K562 (cell line): Measurements from ENCODE around the gene HAPLN3. TPM values are rescaled to one million over a fixed set of nuclear protein-coding genes. Genes with fewer than 3 reads are reported as not detected.

Experiments
- CBX1 ChIP-seq: sonication (generic); IDR thresholded peaks from 2 replicates; pipeline ENCODE4 v1.6.1; 2016; ENCODE audit warnings: antibody characterized with exemption, low read depth, mild to moderate bottlenecking
- ELF2 ChIP-seq: fragments of 250-450 bp; sonication (Bioruptor Pico); IDR thresholded peaks from 2 replicates; pipeline ENCODE4 v1.5.0; 2021; ENCODE audit warnings: mild to moderate bottlenecking
- ELF4 ChIP-seq: fragments of 450-650 bp; formaldehyde crosslinking; IDR thresholded peaks from 2 replicates; pipeline ENCODE4 v1.4.0; 2022; ENCODE audit warnings: missing genetic modification characterization
- EP400 ChIP-seq: fragments of 450-650 bp; IDR thresholded peaks from 2 replicates; pipeline ENCODE4 v1.6.1; 2017; ENCODE audit warnings: antibody characterized with exemption, mild to moderate bottlenecking, moderate library complexity
- FOSL1 ChIP-seq: fragments of 200-800 bp; sonication (Bioruptor generic); conservative IDR thresholded peaks from 2 replicates; pipeline ENCODE4 v1.6.1; 2016; ENCODE audit warnings: missing genetic modification characterization, missing compliant biosample characterization
- JUN ChIP-seq, 2 experiments: sonication (generic) in 1 of 2; formaldehyde crosslinking in 1 of 2; IDR thresholded peaks; 2 replicates each; pipeline versions ENCODE4 v1.6.1 to v1.8.0; 2012 to 2022; ENCODE audit warnings: borderline replicate concordance in 2 of 2, mild to moderate bottlenecking in 2 of 2, improper control_type of control experiment in 1 of 2, low read depth in 1 of 2, low read length in 1 of 2, missing genetic modification reagents in 1 of 2
- NFE2L1 ChIP-seq: fragments of 450-650 bp; IDR thresholded peaks from 2 replicates; pipeline ENCODE4 v1.6.1; 2016; ENCODE audit warnings: missing genetic modification characterization, low read depth, mild to moderate bottlenecking, missing compliant biosample characterization, moderate library complexity, borderline replicate concordance
- RB1 ChIP-seq: fragments of 450-650 bp; IDR thresholded peaks from 2 replicates; pipeline ENCODE4 v1.6.1; 2017; ENCODE audit warnings: low read depth, mild to moderate bottlenecking
- TGIF2 ChIP-seq: sonication (generic); formaldehyde crosslinking; IDR thresholded peaks from 2 replicates; pipeline ENCODE4 v1.8.1; 2022; ENCODE audit warnings: mild to moderate bottlenecking, missing genetic modification reagents, moderate library complexity
- ZKSCAN3 ChIP-seq: fragments of 250-450 bp; sonication (Bioruptor Pico); IDR thresholded peaks from 2 replicates; pipeline ENCODE4 v1.4.0; 2020
- ZNF232 ChIP-seq: sonication (generic); formaldehyde crosslinking; IDR thresholded peaks from 2 replicates; pipeline ENCODE4 v1.8.0; 2022; ENCODE audit warnings: mild to moderate bottlenecking, missing genetic modification reagents
- ZNF696 ChIP-seq: fragments of 250-450 bp; sonication (Bioruptor Pico); conservative IDR thresholded peaks from 2 replicates; pipeline ENCODE4 v1.4.0; 2020; ENCODE audit warnings: mild to moderate bottlenecking, moderate library complexity
- ZNF717 ChIP-seq: fragments of 250-450 bp; sonication (Bioruptor Pico); IDR thresholded peaks from 2 replicates; pipeline ENCODE4 v1.5.0; 2021
- polyA plus RNA-seq, 8 experiments: library from polyadenylated mRNA; depleted of rRNA in 4 of 8; stranded (reverse) in 5 of 8; unstranded in 3 of 8; fragments of >200 nt; fragmentation: Nextera tagmentation in 2 of 8; fragmentation: Illumina TruSeq in 1 of 8; extraction: Ambion mirVana in 2 of 8; extraction: Trizol in 1 of 8; gene quantifications; 2 replicates each; pipeline versions ENCODE4 v1.2.1 to v1.2.3, GENCODE V29; 2011 to 2014; ENCODE audit warnings: inconsistent platforms in 1 of 8, missing spikeins in 1 of 8
- total RNA-seq, 7 experiments: library from RNA; depleted of rRNA in 6 of 7; stranded (reverse); fragments of >200 nt in 6 of 7; fragmentation: Illumina TruSeq in 2 of 7; extraction: Trizol in 2 of 7; gene quantifications; 2 replicates each; pipeline versions ENCODE4 v1.2.1 to v1.2.3, GENCODE V29; 2011 to 2021; ENCODE audit warnings: low replicate concordance in 1 of 7
- TF ChIP-seq, protein P1 (sequence below): fragments of 250-450 bp; sonication (Bioruptor Pico); IDR thresholded peaks from 2 replicates; pipeline ENCODE4 v1.5.0; 2021
- TF ChIP-seq, protein P2 (sequence below): fragments of 450-650 bp; IDR thresholded peaks from 2 replicates; pipeline ENCODE4 v1.6.1; 2018; ENCODE audit not compliant: partially characterized antibody
- TF ChIP-seq, protein P3 (sequence below): sonication (generic); formaldehyde crosslinking; IDR thresholded peaks from 2 replicates; pipeline ENCODE4 v1.8.1; 2022; ENCODE audit warnings: missing genetic modification reagents
- TF ChIP-seq, protein P4 (sequence below): fragments of 450-650 bp; formaldehyde crosslinking; IDR thresholded peaks from 2 replicates; pipeline ENCODE4 v1.4.0; 2022; ENCODE audit warnings: missing genetic modification characterization
- TF ChIP-seq, protein P5 (sequence below): sonication (generic); formaldehyde crosslinking; IDR thresholded peaks from 2 replicates; pipeline ENCODE4 v1.8.1; 2023; ENCODE audit warnings: mild to moderate bottlenecking, missing genetic modification reagents, moderate library complexity

Gene HAPLN3
- total and polyA plus RNA-seq, 9 of the 15 experiments (the other 6 are each of a cell fraction or from before 2014, with no cell fraction given) = 0.04 to 2.4 (median 0.65) TPM

DNA sequence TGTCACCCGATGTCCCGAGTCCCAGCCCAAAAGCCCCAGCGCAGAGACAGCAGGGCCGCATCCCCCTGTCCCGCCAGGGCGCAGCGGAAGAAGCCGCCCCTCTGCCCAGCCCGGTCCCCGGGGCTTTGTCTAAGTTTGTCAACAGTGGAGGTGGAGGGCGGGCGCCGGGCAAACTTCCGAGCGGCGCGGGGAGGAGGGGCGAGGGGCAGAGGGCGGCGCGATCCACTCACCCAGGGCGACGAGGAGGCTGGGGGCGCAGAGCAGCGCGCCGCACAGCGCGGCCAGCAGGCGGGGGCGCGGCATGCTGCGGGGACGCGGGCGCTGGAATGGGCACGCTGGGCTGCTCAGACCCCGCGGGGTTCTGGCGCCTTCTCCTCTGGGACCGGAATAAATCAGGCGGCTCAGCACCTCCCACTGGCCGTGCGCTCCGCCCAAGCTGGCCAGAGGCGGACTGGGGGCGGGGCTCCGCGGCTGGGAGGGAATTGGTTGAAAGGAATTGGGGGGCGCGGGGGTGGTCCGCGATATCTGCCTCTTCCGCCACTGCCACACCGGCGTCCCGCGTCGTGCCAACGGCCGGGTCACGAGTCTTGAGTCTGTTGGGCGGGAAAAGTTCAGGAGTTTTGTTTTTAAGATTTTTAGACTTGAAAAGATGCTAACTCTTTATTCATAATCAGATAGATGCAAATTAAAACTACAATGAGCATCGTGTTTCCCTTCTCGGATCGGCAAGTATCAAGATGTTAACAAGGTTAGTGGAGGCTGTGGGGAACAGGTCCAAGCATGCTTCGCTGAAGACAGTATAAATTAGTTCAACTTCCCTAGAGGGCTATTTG, 17.9 kb upstream of the HAPLN3 start, which contains the start of gene MFGE8 (continued):
- TF ChIP-seq, protein P1, sequence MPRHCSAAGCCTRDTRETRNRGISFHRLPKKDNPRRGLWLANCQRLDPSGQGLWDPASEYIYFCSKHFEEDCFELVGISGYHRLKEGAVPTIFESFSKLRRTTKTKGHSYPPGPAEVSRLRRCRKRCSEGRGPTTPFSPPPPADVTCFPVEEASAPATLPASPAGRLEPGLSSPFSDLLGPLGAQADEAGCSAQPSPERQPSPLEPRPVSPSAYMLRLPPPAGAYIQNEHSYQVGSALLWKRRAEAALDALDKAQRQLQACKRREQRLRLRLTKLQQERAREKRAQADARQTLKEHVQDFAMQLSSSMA (CRISPR knock-in tag) = no peak
- no peak for TF ChIP-seq ELF2
- TF ChIP-seq, protein P2, sequence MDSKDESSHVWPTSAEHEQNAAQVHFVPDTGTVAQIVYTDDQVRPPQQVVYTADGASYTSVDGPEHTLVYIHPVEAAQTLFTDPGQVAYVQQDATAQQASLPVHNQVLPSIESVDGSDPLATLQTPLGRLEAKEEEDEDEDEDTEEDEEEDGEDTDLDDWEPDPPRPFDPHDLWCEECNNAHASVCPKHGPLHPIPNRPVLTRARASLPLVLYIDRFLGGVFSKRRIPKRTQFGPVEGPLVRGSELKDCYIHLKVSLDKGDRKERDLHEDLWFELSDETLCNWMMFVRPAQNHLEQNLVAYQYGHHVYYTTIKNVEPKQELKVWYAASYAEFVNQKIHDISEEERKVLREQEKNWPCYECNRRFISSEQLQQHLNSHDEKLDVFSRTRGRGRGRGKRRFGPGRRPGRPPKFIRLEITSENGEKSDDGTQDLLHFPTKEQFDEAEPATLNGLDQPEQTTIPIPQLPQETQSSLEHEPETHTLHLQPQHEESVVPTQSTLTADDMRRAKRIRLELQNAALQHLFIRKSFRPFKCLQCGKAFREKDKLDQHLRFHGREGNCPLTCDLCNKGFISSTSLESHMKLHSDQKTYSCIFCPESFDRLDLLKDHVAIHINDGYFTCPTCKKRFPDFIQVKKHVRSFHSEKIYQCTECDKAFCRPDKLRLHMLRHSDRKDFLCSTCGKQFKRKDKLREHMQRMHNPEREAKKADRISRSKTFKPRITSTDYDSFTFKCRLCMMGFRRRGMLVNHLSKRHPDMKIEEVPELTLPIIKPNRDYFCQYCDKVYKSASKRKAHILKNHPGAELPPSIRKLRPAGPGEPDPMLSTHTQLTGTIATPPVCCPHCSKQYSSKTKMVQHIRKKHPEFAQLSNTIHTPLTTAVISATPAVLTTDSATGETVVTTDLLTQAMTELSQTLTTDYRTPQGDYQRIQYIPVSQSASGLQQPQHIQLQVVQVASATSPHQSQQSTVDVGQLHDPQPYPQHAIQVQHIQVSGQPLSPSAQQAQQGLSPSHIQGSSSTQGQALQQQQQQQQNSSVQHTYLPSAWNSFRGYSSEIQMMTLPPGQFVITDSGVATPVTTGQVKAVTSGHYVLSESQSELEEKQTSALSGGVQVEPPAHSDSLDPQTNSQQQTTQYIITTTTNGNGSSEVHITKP = peak; percentile 58
- peak; percentile 86 for TF ChIP-seq RB1
- TF ChIP-seq, protein P3, sequence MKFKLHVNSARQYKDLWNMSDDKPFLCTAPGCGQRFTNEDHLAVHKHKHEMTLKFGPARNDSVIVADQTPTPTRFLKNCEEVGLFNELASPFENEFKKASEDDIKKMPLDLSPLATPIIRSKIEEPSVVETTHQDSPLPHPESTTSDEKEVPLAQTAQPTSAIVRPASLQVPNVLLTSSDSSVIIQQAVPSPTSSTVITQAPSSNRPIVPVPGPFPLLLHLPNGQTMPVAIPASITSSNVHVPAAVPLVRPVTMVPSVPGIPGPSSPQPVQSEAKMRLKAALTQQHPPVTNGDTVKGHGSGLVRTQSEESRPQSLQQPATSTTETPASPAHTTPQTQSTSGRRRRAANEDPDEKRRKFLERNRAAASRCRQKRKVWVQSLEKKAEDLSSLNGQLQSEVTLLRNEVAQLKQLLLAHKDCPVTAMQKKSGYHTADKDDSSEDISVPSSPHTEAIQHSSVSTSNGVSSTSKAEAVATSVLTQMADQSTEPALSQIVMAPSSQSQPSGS (CRISPR knock-in tag) = no peak
- no peak for TF ChIP-seq ZKSCAN3 (CRISPR knock-in tag)
- TF ChIP-seq CBX1 = peak; percentile 63; the same call in 1 of the 2 replicates
- TF ChIP-seq JUN (IDR thresholded peaks at IDR 0.05; ENCODE audit: borderline replicate concordance, low read depth, low read length) = no peak
- TF ChIP-seq JUN (CRISPR knock-in tag; IDR thresholded peaks at IDR 0.05; ENCODE audit: borderline replicate concordance) = 0 out of 2 replicates have a peak, but pooled peaks have one; percentile 59
- TF ChIP-seq ZNF717 (CRISPR knock-in tag) = no peak
- no peak for TF ChIP-seq TGIF2 (CRISPR knock-in tag)
- peak; percentile 16; the same call in 1 of the 2 replicates for TF ChIP-seq EP400
- TF ChIP-seq ZNF696 (CRISPR knock-in tag) = no peak
- TF ChIP-seq ELF4 = no peak
- TF ChIP-seq FOSL1 = no peak
- no peak for TF ChIP-seq ZNF232 (CRISPR knock-in tag)
- TF ChIP-seq, protein P4, sequence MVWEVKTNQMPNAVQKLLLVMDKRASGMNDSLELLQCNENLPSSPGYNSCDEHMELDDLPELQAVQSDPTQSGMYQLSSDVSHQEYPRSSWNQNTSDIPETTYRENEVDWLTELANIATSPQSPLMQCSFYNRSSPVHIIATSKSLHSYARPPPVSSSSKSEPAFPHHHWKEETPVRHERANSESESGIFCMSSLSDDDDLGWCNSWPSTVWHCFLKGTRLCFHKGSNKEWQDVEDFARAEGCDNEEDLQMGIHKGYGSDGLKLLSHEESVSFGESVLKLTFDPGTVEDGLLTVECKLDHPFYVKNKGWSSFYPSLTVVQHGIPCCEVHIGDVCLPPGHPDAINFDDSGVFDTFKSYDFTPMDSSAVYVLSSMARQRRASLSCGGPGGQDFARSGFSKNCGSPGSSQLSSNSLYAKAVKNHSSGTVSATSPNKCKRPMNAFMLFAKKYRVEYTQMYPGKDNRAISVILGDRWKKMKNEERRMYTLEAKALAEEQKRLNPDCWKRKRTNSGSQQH = no peak
- TF ChIP-seq, protein P5, sequence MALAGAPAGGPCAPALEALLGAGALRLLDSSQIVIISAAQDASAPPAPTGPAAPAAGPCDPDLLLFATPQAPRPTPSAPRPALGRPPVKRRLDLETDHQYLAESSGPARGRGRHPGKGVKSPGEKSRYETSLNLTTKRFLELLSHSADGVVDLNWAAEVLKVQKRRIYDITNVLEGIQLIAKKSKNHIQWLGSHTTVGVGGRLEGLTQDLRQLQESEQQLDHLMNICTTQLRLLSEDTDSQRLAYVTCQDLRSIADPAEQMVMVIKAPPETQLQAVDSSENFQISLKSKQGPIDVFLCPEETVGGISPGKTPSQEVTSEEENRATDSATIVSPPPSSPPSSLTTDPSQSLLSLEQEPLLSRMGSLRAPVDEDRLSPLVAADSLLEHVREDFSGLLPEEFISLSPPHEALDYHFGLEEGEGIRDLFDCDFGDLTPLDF (CRISPR knock-in tag) = no peak
- no peak for TF ChIP-seq NFE2L1 (tag)
